ACHN (cell line): ENCODE measurements around the gene KRT4.

Experiments
- DNase-seq: peaks from one replicate; pipeline ENCODE4 v3.0.0-alpha.2; 2015
- in situ Hi-C: cut with HindIII; loops from 2 replicates; pipeline ENCODE4 v1.10.0; 2017; ENCODE audit warnings: low sequenced_read_pairs, low pct_ligation_motif_present, low pct_unique_long_range_greater_than_20kb

KRT4 gene

GRCh38 chr12:52787324-52788191, 26.4 kb downstream of the KRT4 start:
- DNase-seq: no peak
- in situ Hi-C loops: no loop called here

GRCh38 chr12:52784909-52785308, 29.0 kb downstream of the KRT4 start:
- in situ Hi-C loops: no loop called here
- DNase-seq: no peak

- DNase-seq: no peak
- in situ Hi-C loops: no loop called here
Measured at GRCh38 chr12:52783563-52784316, 30.2 kb downstream of the KRT4 start.

GRCh38 chr12:52782502-52782901, 31.4 kb downstream of the KRT4 start:
- in situ Hi-C loops: no loop called here
- DNase-seq: no peak

GRCh38 chr12:52781399-52782082, 32.4 kb downstream of the KRT4 start:
- in situ Hi-C loops: no loop called here
- no peak for DNase-seq

- in situ Hi-C loops: no loop called here
- DNase-seq: no peak
Measured at GRCh38 chr12:52779914-52780313, 34.0 kb downstream of the KRT4 start.

GRCh38 chr12:52778833-52779232, 35.1 kb downstream of the KRT4 start:
- no peak for DNase-seq
- in situ Hi-C loops: no loop called here

GRCh38 chr12:52777566-52777965, 36.4 kb downstream of the KRT4 start:
- in situ Hi-C loops: no loop called here
- no peak for DNase-seq

GRCh38 chr12:52776913-52777395, 37.0 kb downstream of the KRT4 start, which contains the start of gene KRT76:
TSS of gene KRT76 (minus strand) at chr12:52777345. CDS start at chr12:52777291, 54 bp downstream.
- in situ Hi-C loops: no loop called here
- DNase-seq: no peak

- DNase-seq: no peak
- in situ Hi-C loops: no loop called here
Measured at GRCh38 chr12:52776435-52776834, 37.5 kb downstream of the KRT4 start.

- DNase-seq: no peak
- in situ Hi-C loops: no loop called here
Measured at GRCh38 chr12:52774629-52775250, 39.2 kb downstream of the KRT4 start.

GRCh38 chr12:52772772-52773171, 41.1 kb downstream of the KRT4 start:
- in situ Hi-C loops: no loop called here
- no peak for DNase-seq

- in situ Hi-C loops: no loop called here
Measured at GRCh38 chr12:52772188-52772587, 41.7 kb downstream of the KRT4 start.

GRCh38 chr12:52771505-52771904, 42.4 kb downstream of the KRT4 start:
- in situ Hi-C loops: no loop called here
- DNase-seq: no peak

More at GRCh38 chr12:52772188-52772587, 41.7 kb downstream of the KRT4 start:
- DNase-seq: no peak

- in situ Hi-C loops: no loop called here
- no peak for DNase-seq
Measured at GRCh38 chr12:52771088-52771487, 42.8 kb downstream of the KRT4 start.

- DNase-seq: no peak
- in situ Hi-C loops: no loop called here
Measured at GRCh38 chr12:52769946-52770345, 44.0 kb downstream of the KRT4 start.

- in situ Hi-C loops: no loop called here
- DNase-seq: no peak
Measured at GRCh38 chr12:52769354-52769753, 44.6 kb downstream of the KRT4 start.

- in situ Hi-C loops: no loop called here
- no peak for DNase-seq
Measured at GRCh38 chr12:52768479-52769200, 45.3 kb downstream of the KRT4 start.
